Tibial nerve (tissue), 4 donors: ENCODE measurements around the gene SERPINA3. TPM values are rescaled to one million over a fixed set of nuclear protein-coding genes. Genes with fewer than 3 reads are reported as not detected.

Experiments used
- DNase-seq, 2 donors: peaks; one replicate each; pipeline ENCODE4 v3.0.0-alpha.2; 2019; ENCODE audit warnings: low spot score in 2 of 2
- H3K27ac ChIP-seq, 4 donors: fragments of 200-600 bp; sonication (generic) in 3 of 4; one replicate each; pipeline ENCODE4 v1.5.1; 2017 to 2019; ENCODE audit warnings: mild to moderate bottlenecking in 1 of 4
- H3K27me3 ChIP-seq, 2 donors: fragments of 200-600 bp; sonication (generic) in 1 of 2; one replicate each; pipeline versions ENCODE4 v1.5.1 to v1.6.0; 2017 to 2019
- H3K36me3 ChIP-seq, 3 donors: fragments of 200-600 bp; sonication (generic); one replicate each; pipeline ENCODE4 v1.5.1; 2018 to 2019
- H3K4me1 ChIP-seq, 4 donors: fragments of 200-600 bp; sonication (generic) in 3 of 4; one replicate each; pipeline ENCODE4 v1.5.1; 2017 to 2019
- H3K4me3 ChIP-seq, 4 donors: fragments of 200-600 bp; sonication (generic) in 3 of 4; one replicate each; pipeline ENCODE4 v1.5.1; 2017 to 2019; ENCODE audit warnings: mild to moderate bottlenecking in 1 of 4, moderate library complexity in 1 of 4
- H3K9me3 ChIP-seq, 4 donors: fragments of 200-600 bp; sonication (generic) in 3 of 4; one replicate each; pipeline ENCODE4 v1.5.1; 2017 to 2019
- CTCF ChIP-seq, 5 experiments: fragments of 200-600 bp in 3 of 5; fragments of 450-650 bp in 2 of 5; sonication (generic) in 3 of 5; IDR thresholded peaks; one replicate each; pipeline ENCODE4 v1.5.1; 2016 to 2019; ENCODE audit warnings: antibody characterized with exemption in 5 of 5, mild to moderate bottlenecking in 3 of 5, moderate library complexity in 2 of 5
- EP300 ChIP-seq, 2 donors: sonication (generic); formaldehyde crosslinking; IDR thresholded peaks; one replicate each; pipeline ENCODE4 v1.6.1; 2017; ENCODE audit warnings: antibody characterized with exemption in 2 of 2, mild to moderate bottlenecking in 1 of 2
- POLR2A ChIP-seq, 2 donors: fragments of 450-650 bp; IDR thresholded peaks; one replicate each; pipeline ENCODE4 v1.6.1; 2017; ENCODE audit warnings: antibody characterized with exemption in 2 of 2, mild to moderate bottlenecking in 2 of 2, moderate library complexity in 2 of 2
- WGBS, 2 donors: methylation state at CpG; one replicate each; pipeline ENCODE4 v1.1.5; 2018; 5-methylcytosine and 5-hydroxymethylcytosine counted together
- total RNA-seq, 4 donors: library from RNA; depleted of rRNA; stranded (reverse); fragments of >200 nt; gene quantifications; one replicate each; pipeline ENCODE4 v1.1.0, GENCODE V29; 2016

Gene SERPINA3
- total RNA-seq, 4 donors from 2014 or later: 85.0 to 339 (median 171) TPM

DNA sequence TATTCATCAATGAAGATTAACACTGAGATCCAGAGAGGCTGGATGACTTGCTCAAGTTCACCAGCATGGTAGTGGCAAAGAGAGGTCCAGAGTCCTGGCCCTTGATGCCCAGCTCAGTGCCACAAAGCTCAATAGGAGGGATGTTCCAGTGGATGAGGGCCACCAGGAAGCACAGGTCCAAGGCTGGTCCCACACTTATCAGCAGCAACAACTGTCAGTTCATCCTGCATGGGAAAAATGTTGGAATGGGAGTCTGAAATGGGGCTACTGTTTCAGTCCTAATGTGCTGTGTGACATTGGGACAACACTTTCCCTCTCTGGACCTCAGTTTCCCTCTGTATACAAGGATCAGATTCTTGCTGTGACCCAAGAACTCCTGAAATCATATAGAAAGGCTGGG is 19.7 kb upstream of the SERPINA3 start:
- Histone ChIP-seq H3K9me3 (no peaks in the 10 kb centered on the region), H3K36me3 (peaks cover 0 to 11% (median 0%) of the 10 kb centered on the region in 3 donors), H3K4me3 (no peak overlapping the region), H3K4me1 (peaks cover 0 to 3% (median 0%) of the 10 kb centered on the region in 4 donors), H3K27ac (no peak overlapping the region), H3K27me3 (no peaks in the 10 kb centered on the region)
- no peak for TF ChIP-seq EP300 (IDR thresholded peaks at IDR 0.05)
- no peak for TF ChIP-seq CTCF (IDR thresholded peaks at IDR 0.05)
- no peak for TF ChIP-seq POLR2A (IDR thresholded peaks at IDR 0.05)
- no peak for DNase-seq

- Histone ChIP-seq H3K4me3 (no peak overlapping the region), H3K27me3 (no peaks in the 10 kb centered on the region), H3K9me3 (no peaks in the 10 kb centered on the region), H3K4me1 (peaks cover 0 to 8% (median 6%) of the 10 kb centered on the region in 4 donors), H3K36me3 (peaks cover 0 to 11% (median 0%) of the 10 kb centered on the region in 3 donors), H3K27ac (no peak overlapping the region)
- 56 to 86% methylated on average over 3 of the region's 3 CpGs for WGBS, 2 donors
- DNase-seq: no peak
- TF ChIP-seq POLR2A (IDR thresholded peaks at IDR 0.05) (no peak), CTCF (IDR thresholded peaks at IDR 0.05) (no peak), EP300 (IDR thresholded peaks at IDR 0.05) (no peak)
These were observed 18.8 kb upstream of the SERPINA3 start for GRCh38 chr14:94593376-94593748.

- Histone ChIP-seq H3K9me3 (no peaks in the 10 kb centered on the region), H3K27ac (no peak overlapping the region), H3K4me3 (no peak overlapping the region), H3K27me3 (no peaks in the 10 kb centered on the region), H3K36me3 (peaks cover 0 to 11% (median 0%) of the 10 kb centered on the region in 3 donors), H3K4me1 (peaks cover 0 to 13% (median 11%) of the 10 kb centered on the region in 4 donors)
- WGBS, 2 donors: 64 to 73% methylated on average over 4 of the region's 4 CpGs
- DNase-seq: no peak
- TF ChIP-seq EP300 (IDR thresholded peaks at IDR 0.05) (no peak), CTCF (IDR thresholded peaks at IDR 0.05) (no peak), POLR2A (IDR thresholded peaks at IDR 0.05) (no peak)
These were observed 18.3 kb upstream of the SERPINA3 start for GRCh38 chr14:94593749-94594431.

DNA sequence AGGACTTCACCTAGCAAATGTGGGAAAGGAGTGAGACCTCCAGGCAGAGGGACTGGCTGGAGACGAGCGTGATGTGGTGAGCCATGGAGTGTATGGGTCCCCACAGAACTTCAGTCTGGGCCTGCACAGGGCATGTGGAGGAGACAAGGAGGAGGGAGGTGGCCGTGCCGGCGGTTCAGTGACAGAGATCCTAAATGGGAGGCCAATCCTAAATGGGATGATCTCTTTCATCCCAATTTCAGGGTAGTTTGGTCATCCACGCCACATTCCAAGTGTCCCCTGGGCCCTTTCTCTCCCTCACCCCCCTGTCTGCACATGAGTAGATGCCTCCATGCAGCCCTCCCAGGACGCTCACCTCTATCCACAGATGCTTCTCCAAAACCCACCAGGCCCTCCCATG is 17.8 kb upstream of the SERPINA3 start:
- Histone ChIP-seq H3K9me3 (no peaks in the 10 kb centered on the region), H3K4me1 (peaks cover 0 to 18% (median 16%) of the 10 kb centered on the region in 4 donors), H3K27me3 (no peaks in the 10 kb centered on the region), H3K36me3 (peaks cover 0 to 11% (median 0%) of the 10 kb centered on the region in 3 donors), H3K4me3 (no peak overlapping the region), H3K27ac (no peak overlapping the region)
- 88 to 96% methylated on average over 5 to 7 of the region's 7 CpGs for WGBS, 2 donors
- DNase-seq: no peak
- TF ChIP-seq CTCF (IDR thresholded peaks at IDR 0.05): no peak
- TF ChIP-seq POLR2A (IDR thresholded peaks at IDR 0.05): no peak
- no peak for TF ChIP-seq EP300 (IDR thresholded peaks at IDR 0.05)

GRCh38 chr14:94595912-94596311 is 16.3 kb upstream of the SERPINA3 start:
- H3K27ac ChIP-seq: no peak overlapping the region
- H3K9me3 ChIP-seq: no peaks in the 10 kb centered on the region
- H3K27me3 ChIP-seq: no peaks in the 10 kb centered on the region
- H3K4me1 ChIP-seq: peaks cover 0 to 32% (median 30%) of the 10 kb centered on the region in 4 donors
- no peak for TF ChIP-seq POLR2A (IDR thresholded peaks at IDR 0.05)
- TF ChIP-seq EP300 (IDR thresholded peaks at IDR 0.05): no peak
- TF ChIP-seq CTCF (IDR thresholded peaks at IDR 0.05): no peak
- no peak overlapping the region for H3K4me3 ChIP-seq
- peaks cover 0 to 3% (median 0%) of the 10 kb centered on the region in 3 donors for H3K36me3 ChIP-seq
- WGBS, 2 donors: 46 to 61% methylated on average over 2 of the region's 2 CpGs
- no peak for DNase-seq
